Measurements from ENCODE around the gene NET1.
"Not testable (repeated sequence)": the region's sequence is repeated elsewhere in the genome, so short reads cannot be mapped to it uniquely, and the experiment has no call there.

Gene NET1

GRCh38 chr10:5400468-5401240, 11.7 kb upstream of the NET1 start:
- no peak for DNase-seq (ENCODE audit: low read depth)
- no peak for TF ChIP-seq CTCF (IDR thresholded peaks at IDR 0.05; ENCODE audit: insufficient read depth, low read depth, low read length, missing control alignments)
- no peak overlapping the region for H3K4me3 ChIP-seq (ENCODE audit: low read length)

- no peak overlapping the region for H3K4me3 ChIP-seq (ENCODE audit: low read length)
- TF ChIP-seq CTCF (IDR thresholded peaks at IDR 0.05; ENCODE audit: insufficient read depth, low read depth, low read length, missing control alignments) = no peak
- no peak for DNase-seq (ENCODE audit: low read depth)
These were observed 9.6 kb upstream of the NET1 start for GRCh38 chr10:5402798-5403197.

DNA sequence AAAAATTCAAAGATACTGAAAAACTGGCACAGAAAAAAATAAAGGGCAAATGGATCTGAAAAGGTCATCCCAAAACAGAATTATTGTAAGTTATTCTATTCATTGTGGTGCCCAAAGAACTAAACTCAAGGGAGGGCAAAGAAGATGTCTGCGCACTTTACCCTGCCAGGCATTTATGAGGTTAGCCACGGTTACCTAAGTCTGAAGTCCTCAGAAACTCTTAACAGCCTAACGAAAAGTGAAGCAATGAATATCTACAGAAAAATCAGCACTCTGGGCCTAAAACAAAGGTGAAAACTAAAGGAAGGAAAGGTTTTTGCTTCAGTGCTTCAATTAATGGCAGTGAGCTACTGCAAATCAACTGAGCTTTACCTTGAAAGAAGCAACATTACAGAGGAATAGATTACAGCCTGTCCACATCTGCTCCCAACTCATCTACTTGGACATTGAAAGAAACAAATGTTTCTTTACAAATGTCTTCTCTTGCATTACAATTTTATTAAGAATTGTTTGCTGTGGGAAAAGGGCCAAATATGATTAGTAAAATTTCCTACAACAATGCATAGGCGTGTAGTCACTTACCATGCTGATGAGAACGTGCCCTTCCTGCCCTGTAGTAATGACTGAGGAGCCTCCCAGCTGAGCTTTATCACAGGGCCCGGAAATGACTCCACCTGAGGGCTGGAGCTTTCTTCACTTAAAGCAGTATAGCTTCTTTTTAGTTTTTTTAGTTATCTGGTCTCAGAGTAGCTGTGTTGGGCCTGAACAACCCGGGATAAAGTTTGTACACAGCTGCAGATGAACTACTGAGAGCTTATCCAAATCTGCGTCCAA, 7.9 kb upstream of the NET1 start, which contains the start of gene TUBAL3:
TSS of gene TUBAL3 (minus strand) at position 621 of the 834 bp plus-strand sequence. CDS start at position 585, 36 bp downstream.
- DNase-seq (ENCODE audit: low read depth) = peak; percentile 79
- no peak within 1 kb of the TSS for H3K4me3 ChIP-seq (ENCODE audit: low read length)
- no peak for TF ChIP-seq CTCF (IDR thresholded peaks at IDR 0.05; ENCODE audit: insufficient read depth, low read depth, low read length, missing control alignments)

GRCh38 chr10:5406918-5407317, 5.4 kb upstream of the NET1 start:
- TF ChIP-seq CTCF (IDR thresholded peaks at IDR 0.05; ENCODE audit: insufficient read depth, low read depth, low read length, missing control alignments) = no peak
- no peak overlapping the region for H3K4me3 ChIP-seq (ENCODE audit: low read length)
- DNase-seq (ENCODE audit: low read depth) = no peak

GRCh38 chr10:5410787-5411186, 1.6 kb upstream of the NET1 start:
- H3K4me3 ChIP-seq (ENCODE audit: low read length); DNase-seq (ENCODE audit: low read depth): not testable (repeated sequence)

GRCh38 chr10:5411941-5412276, 448 bp upstream of the NET1 start:
- no peak for TF ChIP-seq CTCF (IDR thresholded peaks at IDR 0.05; ENCODE audit: insufficient read depth, low read depth, low read length, missing control alignments)
- no peak overlapping the region for H3K4me3 ChIP-seq (ENCODE audit: low read length)
- DNase-seq (ENCODE audit: low read depth) = no peak
